Activated CD8-positive, alpha-beta memory T cell treated with anti-CD3 and anti-CD28 coated beads for 1 hour (primary cell): Measurements from ENCODE around the gene PCCB.
"Not testable (repeated sequence)": the region's sequence is repeated elsewhere in the genome, so short reads cannot be mapped to it uniquely, and the experiment has no call there.

Experiments used
- DNase-seq, 2 donors: peaks; one replicate each; pipeline ENCODE4 v3.0.0-alpha.2; 2020; ENCODE audit warnings: low read depth in 1 of 2; ENCODE audit errors: extremely low read depth in 1 of 2

PCCB gene

GRCh38 chr3:136311261-136311660 is 61.1 kb downstream of the PCCB start:
- DNase-seq, result no peak

GRCh38 chr3:136311968-136312367 is 61.8 kb downstream of the PCCB start:
- no peak for DNase-seq

GRCh38 chr3:136326316-136326715 is 76.2 kb downstream of the PCCB start:
- DNase-seq, result no peak

- DNase-seq, result no peak
Observed at GRCh38 chr3:136327671-136328070, 77.5 kb downstream of the PCCB start.

GRCh38 chr3:136329593-136329992 is 79.5 kb downstream of the PCCB start:
- no peak for DNase-seq

- DNase-seq, result no peak
Observed at GRCh38 chr3:136330900-136331299, 80.8 kb downstream of the PCCB start.

GRCh38 chr3:136332302-136332701 is 82.2 kb downstream of the PCCB start:
- no peak for DNase-seq

- no peak for DNase-seq
Observed at GRCh38 chr3:136332776-136333175, 82.6 kb downstream of the PCCB start.

GRCh38 chr3:136334209-136334608 is 84.1 kb downstream of the PCCB start:
- no peak for DNase-seq

- DNase-seq, result not testable (repeated sequence)
Observed at GRCh38 chr3:136334726-136335125, 84.6 kb downstream of the PCCB start.

- DNase-seq, result no peak
Observed at GRCh38 chr3:136336329-136337100, 86.4 kb downstream of the PCCB start.

- no peak for DNase-seq
Observed at GRCh38 chr3:136343446-136343845, 93.3 kb downstream of the PCCB start.

- DNase-seq, result no peak
Observed at GRCh38 chr3:136343873-136344555, 93.9 kb downstream of the PCCB start.

- no peak for DNase-seq
Observed at GRCh38 chr3:136346486-136346885, 96.3 kb downstream of the PCCB start.

- no peak for DNase-seq
Observed at GRCh38 chr3:136350132-136350531, 100.0 kb downstream of the PCCB start.

- no peak for DNase-seq
Observed at GRCh38 chr3:136350557-136350956, 100.4 kb downstream of the PCCB start.

GRCh38 chr3:136351351-136351750 is 101.2 kb downstream of the PCCB start:
- no peak for DNase-seq

GRCh38 chr3:136351905-136352304 is 101.8 kb downstream of the PCCB start:
- no peak for DNase-seq

- no peak for DNase-seq
Observed at GRCh38 chr3:136353461-136353860, 103.3 kb downstream of the PCCB start.

- DNase-seq, result no peak
Observed at GRCh38 chr3:136366289-136366688, 116.1 kb downstream of the PCCB start.

GRCh38 chr3:136375800-136376199 is 125.7 kb downstream of the PCCB start:
- not testable (repeated sequence) for DNase-seq

GRCh38 chr3:136377508-136377907 is 127.4 kb downstream of the PCCB start:
- no peak for DNase-seq
